ENCODE results near the gene PLSCR1.

The PLSCR1 gene, protein sequence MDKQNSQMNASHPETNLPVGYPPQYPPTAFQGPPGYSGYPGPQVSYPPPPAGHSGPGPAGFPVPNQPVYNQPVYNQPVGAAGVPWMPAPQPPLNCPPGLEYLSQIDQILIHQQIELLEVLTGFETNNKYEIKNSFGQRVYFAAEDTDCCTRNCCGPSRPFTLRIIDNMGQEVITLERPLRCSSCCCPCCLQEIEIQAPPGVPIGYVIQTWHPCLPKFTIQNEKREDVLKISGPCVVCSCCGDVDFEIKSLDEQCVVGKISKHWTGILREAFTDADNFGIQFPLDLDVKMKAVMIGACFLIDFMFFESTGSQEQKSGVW

GRCh38 chr3:146544002-146544928 lies at the start of gene PLSCR1:
TSS of gene PLSCR1 (minus strand) at chr3:146544607. CDS start at chr3:146536552, 8,055 bp downstream.
- H3K27me3 ChIP-seq (ENCODE audit: low read depth), result no peaks in the 10 kb centered on the region
- peaks cover 16% of the 10 kb centered on the region for H3K4me1 ChIP-seq
- H3K36me3 ChIP-seq (replicated peaks), result peaks cover 7% of the 10 kb centered on the region; the same call in 1 of the 2 replicates
- in situ Hi-C loops (cut with MboI; ENCODE audit: low sequenced_read_pairs), result no loop called here
- H3K4me3 ChIP-seq, result peak within 1 kb of the TSS; percentile 69
- no peaks in the 10 kb centered on the region for H3K9me3 ChIP-seq
- peak; percentile 95 for DNase-seq (ENCODE audit: low spot score in 2 of 2)

- Histone ChIP-seq H3K4me1 (no peaks in the 10 kb centered on the region), H3K36me3 (replicated peaks) (no peaks in the 10 kb centered on the region), H3K4me3 (no peak overlapping the region), H3K9me3 (no peaks in the 10 kb centered on the region), H3K27me3 (ENCODE audit: low read depth) (no peaks in the 10 kb centered on the region)
- in situ Hi-C loops (cut with MboI; ENCODE audit: low sequenced_read_pairs), result no loop called here
- DNase-seq (ENCODE audit: low spot score in 2 of 2), result no peak
These were observed 49.4 kb upstream of the PLSCR1 start for GRCh38 chr3:146593776-146594175.

DNA sequence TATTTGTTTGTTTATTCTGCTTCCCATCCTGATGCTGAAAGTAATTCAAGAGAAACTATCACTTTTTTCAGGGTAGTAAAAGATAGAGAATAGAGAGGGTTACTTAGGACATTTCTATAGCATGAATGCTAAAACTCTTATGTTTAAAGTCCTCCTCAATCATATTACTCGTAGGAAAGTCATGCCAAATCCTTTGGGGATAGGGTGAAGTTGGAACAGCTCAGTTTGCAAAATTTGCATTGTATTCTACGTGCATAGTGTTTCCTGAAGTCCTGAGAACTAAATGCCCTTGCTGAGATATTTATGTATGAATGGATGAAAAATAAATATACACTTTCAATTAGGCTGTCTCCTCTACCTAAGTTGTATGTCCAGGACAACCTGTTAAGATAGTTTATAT lies 46.1 kb upstream of the PLSCR1 start:
- in situ Hi-C loops (cut with MboI; ENCODE audit: low sequenced_read_pairs), result no loop called here
- DNase-seq (ENCODE audit: low spot score in 2 of 2), result no peak
- H3K27me3 ChIP-seq (ENCODE audit: low read depth), result no peaks in the 10 kb centered on the region
- no peaks in the 10 kb centered on the region for H3K9me3 ChIP-seq
- peaks cover 8% of the 10 kb centered on the region for H3K4me1 ChIP-seq
- no peak overlapping the region for H3K4me3 ChIP-seq
- no peaks in the 10 kb centered on the region for H3K36me3 ChIP-seq (replicated peaks)

GRCh38 chr3:146589899-146590508 lies 45.6 kb upstream of the PLSCR1 start:
- H3K4me1 ChIP-seq, result peaks cover 11% of the 10 kb centered on the region
- H3K4me3 ChIP-seq, result no peak overlapping the region
- DNase-seq (ENCODE audit: low spot score in 2 of 2), result peak; percentile 51 to 56
- no peaks in the 10 kb centered on the region for H3K9me3 ChIP-seq
- no peaks in the 10 kb centered on the region for H3K36me3 ChIP-seq (replicated peaks)
- no peaks in the 10 kb centered on the region for H3K27me3 ChIP-seq (ENCODE audit: low read depth)
- in situ Hi-C loops (cut with MboI; ENCODE audit: low sequenced_read_pairs), result no loop called here

DNA sequence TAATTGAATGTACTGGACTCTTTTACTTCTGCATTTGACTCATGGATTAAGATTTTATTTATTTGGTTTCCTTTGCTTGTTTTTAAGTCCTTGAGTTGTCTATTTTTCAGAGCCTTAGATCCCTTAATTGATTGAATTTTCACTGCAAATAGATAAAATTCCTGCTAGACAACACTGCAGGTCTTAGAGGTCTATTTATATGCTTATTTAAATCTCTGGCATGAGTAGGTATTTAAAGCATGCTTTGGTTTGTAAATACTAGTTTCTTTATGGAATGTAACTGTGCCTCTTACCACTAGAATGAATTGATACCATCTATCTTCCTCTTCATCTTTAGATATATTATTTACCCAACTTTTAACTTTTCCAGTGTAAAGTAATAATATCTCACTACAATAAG lies 40.7 kb upstream of the PLSCR1 start:
- in situ Hi-C loops (cut with MboI; ENCODE audit: low sequenced_read_pairs), result no loop called here
- DNase-seq (ENCODE audit: low spot score in 2 of 2), result peak in 1 of 2 experiments; percentile 84

GRCh38 chr3:146581951-146582467 lies 37.6 kb upstream of the PLSCR1 start:
- H3K4me1 ChIP-seq, result peaks cover 26% of the 10 kb centered on the region
- H3K9me3 ChIP-seq, result peaks cover 2% of the 10 kb centered on the region; the same call in 1 of the 2 replicates
- H3K27me3 ChIP-seq (ENCODE audit: low read depth), result no peaks in the 10 kb centered on the region
- H3K4me3 ChIP-seq, result no peak overlapping the region
- H3K36me3 ChIP-seq (replicated peaks), result no peaks in the 10 kb centered on the region
- in situ Hi-C loops (cut with MboI; ENCODE audit: low sequenced_read_pairs), result no loop called here
- peak; percentile 36 to 46 for DNase-seq (ENCODE audit: low spot score in 2 of 2)

More for the DNA sequence above, 40.7 kb upstream of the PLSCR1 start:
- Histone ChIP-seq H3K9me3 (peaks cover 2% of the 10 kb centered on the region; the same call in 1 of the 2 replicates), H3K4me1 (peaks cover 26% of the 10 kb centered on the region), H3K36me3 (replicated peaks) (no peaks in the 10 kb centered on the region), H3K27me3 (ENCODE audit: low read depth) (no peaks in the 10 kb centered on the region), H3K4me3 (no peak overlapping the region)

- no peaks in the 10 kb centered on the region for H3K27me3 ChIP-seq (ENCODE audit: low read depth)
- H3K36me3 ChIP-seq (replicated peaks), result no peaks in the 10 kb centered on the region
- peaks cover 2% of the 10 kb centered on the region; the same call in 1 of the 2 replicates for H3K9me3 ChIP-seq
- no peak overlapping the region for H3K4me3 ChIP-seq
- H3K4me1 ChIP-seq, result peaks cover 24% of the 10 kb centered on the region
- in situ Hi-C loops (cut with MboI; ENCODE audit: low sequenced_read_pairs), result no loop called here
- no peak for DNase-seq (ENCODE audit: low spot score in 2 of 2)
These were observed 36.7 kb upstream of the PLSCR1 start for GRCh38 chr3:146581080-146581601.

DNA sequence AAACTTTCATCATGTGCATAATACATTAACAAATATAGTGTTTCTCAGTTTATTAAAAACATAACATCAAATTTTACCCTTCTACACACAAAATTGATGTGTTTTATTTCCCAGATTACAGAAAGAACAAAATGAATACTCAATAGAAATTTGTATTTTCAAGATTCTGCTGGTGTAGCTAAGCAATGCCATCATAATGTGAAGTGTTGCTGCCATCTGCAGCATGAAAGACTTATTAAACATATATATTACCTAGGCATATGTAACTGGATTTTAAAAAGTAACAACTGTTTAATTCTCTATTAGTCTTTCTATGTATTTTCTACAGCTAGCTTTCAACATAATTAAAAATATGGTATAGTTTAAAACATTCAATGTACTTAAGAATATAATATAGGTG lies 33.3 kb upstream of the PLSCR1 start:
- Histone ChIP-seq H3K4me1 (peaks cover 6% of the 10 kb centered on the region; the same call in 1 of the 2 replicates), H3K36me3 (replicated peaks) (no peaks in the 10 kb centered on the region), H3K4me3 (no peak overlapping the region), H3K9me3 (0 out of 2 replicates have a peak, but pooled peaks cover 2% of the 10 kb centered on the region), H3K27me3 (ENCODE audit: low read depth) (no peaks in the 10 kb centered on the region)
- peak; percentile 21 to 47 for DNase-seq (ENCODE audit: low spot score in 2 of 2)
- in situ Hi-C loops (cut with MboI; ENCODE audit: low sequenced_read_pairs), result no loop called here

DNA sequence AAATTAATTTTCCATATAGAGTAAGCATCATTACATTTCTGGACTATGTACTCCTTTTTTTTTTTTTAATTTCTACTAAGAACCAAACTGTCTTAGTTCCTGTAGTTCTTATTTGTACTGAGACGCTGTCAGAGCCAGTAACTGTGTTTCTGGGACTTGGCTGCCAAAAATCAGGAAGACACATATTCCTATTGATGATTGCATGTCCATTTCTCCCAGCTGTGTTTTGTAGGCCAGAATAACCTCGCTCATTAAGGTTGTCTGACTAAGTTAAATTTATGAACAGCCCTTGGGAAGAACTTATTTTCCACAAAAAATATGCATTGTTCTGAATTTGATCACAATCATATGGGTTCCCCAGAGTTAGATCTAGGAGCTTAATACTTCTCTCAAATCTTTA lies 31.2 kb upstream of the PLSCR1 start:
- Histone ChIP-seq H3K36me3 (replicated peaks) (no peaks in the 10 kb centered on the region), H3K4me1 (no peaks in the 10 kb centered on the region), H3K4me3 (no peak overlapping the region), H3K27me3 (ENCODE audit: low read depth) (no peaks in the 10 kb centered on the region), H3K9me3 (no peaks in the 10 kb centered on the region)
- DNase-seq (ENCODE audit: low spot score in 2 of 2), result no peak
- in situ Hi-C loops (cut with MboI; ENCODE audit: low sequenced_read_pairs), result no loop called here

GRCh38 chr3:146574173-146574572 lies 29.8 kb upstream of the PLSCR1 start:
- Histone ChIP-seq H3K9me3 (no peaks in the 10 kb centered on the region), H3K4me1 (peaks cover 4% of the 10 kb centered on the region; the same call in 1 of the 2 replicates), H3K4me3 (no peak overlapping the region), H3K36me3 (replicated peaks) (no peaks in the 10 kb centered on the region), H3K27me3 (ENCODE audit: low read depth) (no peaks in the 10 kb centered on the region)
- DNase-seq (ENCODE audit: low spot score in 2 of 2), result no peak
- in situ Hi-C loops (cut with MboI; ENCODE audit: low sequenced_read_pairs), result no loop called here

DNA sequence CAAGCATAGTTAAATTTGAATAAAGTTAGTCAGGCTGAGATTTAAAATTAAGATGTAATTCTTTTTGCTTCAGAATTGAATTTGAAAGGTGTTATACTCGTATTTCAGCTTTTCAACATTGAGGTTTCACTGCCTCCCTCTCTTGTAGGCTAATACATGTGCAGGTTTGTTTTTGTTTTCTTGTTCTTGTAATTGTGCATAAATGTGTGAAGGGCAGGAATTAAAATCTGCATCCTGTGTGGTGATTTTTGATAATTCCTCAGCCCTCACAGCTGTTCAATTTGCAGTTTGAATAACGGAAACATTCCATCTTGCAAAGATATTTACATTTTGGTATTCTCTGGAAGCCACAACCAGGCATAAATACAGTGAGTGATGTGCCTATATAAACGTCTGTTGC lies 24.9 kb upstream of the PLSCR1 start:
- Histone ChIP-seq H3K27me3 (ENCODE audit: low read depth) (no peaks in the 10 kb centered on the region), H3K9me3 (no peaks in the 10 kb centered on the region), H3K4me3 (no peak overlapping the region), H3K4me1 (peaks cover 5% of the 10 kb centered on the region; the same call in 1 of the 2 replicates), H3K36me3 (replicated peaks) (no peaks in the 10 kb centered on the region)
- DNase-seq (ENCODE audit: low spot score in 2 of 2), result no peak
- in situ Hi-C loops (cut with MboI; ENCODE audit: low sequenced_read_pairs), result no loop called here

DNA sequence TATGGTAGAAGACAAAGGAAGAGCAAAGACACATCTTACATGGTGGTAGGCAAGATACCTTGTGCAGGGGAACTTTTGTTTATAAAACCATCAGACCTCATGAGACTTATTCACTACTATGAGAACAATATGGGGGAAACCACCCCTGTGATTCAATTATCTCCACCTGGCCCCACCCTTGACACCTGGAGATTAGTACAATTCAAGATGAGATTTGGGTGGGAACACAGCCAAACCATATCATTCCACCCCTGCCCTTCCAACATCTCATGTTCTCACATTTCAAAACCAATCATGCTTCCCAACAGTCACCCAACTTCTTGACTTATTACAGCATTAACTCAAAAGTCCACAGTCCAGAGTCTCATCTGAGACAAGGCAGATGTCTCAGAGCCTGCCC lies 21.7 kb upstream of the PLSCR1 start:
- H3K4me1 ChIP-seq, result peaks cover 5% of the 10 kb centered on the region; the same call in 1 of the 2 replicates
- H3K9me3 ChIP-seq, result no peaks in the 10 kb centered on the region
- in situ Hi-C loops (cut with MboI; ENCODE audit: low sequenced_read_pairs), result no loop called here
- DNase-seq (ENCODE audit: low spot score in 2 of 2), result no peak
- no peak overlapping the region for H3K4me3 ChIP-seq
- H3K36me3 ChIP-seq (replicated peaks), result no peaks in the 10 kb centered on the region
- no peaks in the 10 kb centered on the region for H3K27me3 ChIP-seq (ENCODE audit: low read depth)

- H3K9me3 ChIP-seq, result no peaks in the 10 kb centered on the region
- no peaks in the 10 kb centered on the region for H3K36me3 ChIP-seq (replicated peaks)
- no peak for DNase-seq (ENCODE audit: low spot score in 2 of 2)
- in situ Hi-C loops (cut with MboI; ENCODE audit: low sequenced_read_pairs), result no loop called here
- no peaks in the 10 kb centered on the region for H3K4me1 ChIP-seq
- H3K27me3 ChIP-seq (ENCODE audit: low read depth), result no peaks in the 10 kb centered on the region
- no peak overlapping the region for H3K4me3 ChIP-seq
These were observed 17.5 kb upstream of the PLSCR1 start for GRCh38 chr3:146561879-146562278.

Measured in HAP-1 (cell line).